Activated CD8-positive, alpha-beta T cell treated with anti-CD3 and anti-CD28 coated beads for 36 hours (primary cell): ENCODE data around the gene SYT12. TPM values are rescaled to one million over a fixed set of nuclear protein-coding genes. Genes with fewer than 3 reads are reported as not detected.
"Not testable (repeated sequence)": the region's sequence is repeated elsewhere in the genome, so short reads cannot be mapped to it uniquely, and the experiment has no call there.

Source experiments
- ATAC-seq: fragments of 200-7000 bp; cut with Tn5 transposase; one replicate; pipeline ENCODE4 v1.10.0; 2021; ENCODE audit warnings: mild to moderate bottlenecking, moderate library complexity
- CTCF ChIA-PET: fragments of 350-600 bp; sonication (Branson Sonifier 250); formaldehyde crosslinking; loops from one replicate; lab custom pipeline; 2021; ENCODE audit warnings: antibody characterized with exemption; lab: Charles Lee
- POLR2A ChIA-PET: fragments of 350-600 bp; sonication (Branson Sonifier 250); formaldehyde crosslinking; loops from one replicate; lab custom pipeline; 2021; ENCODE audit warnings: antibody characterized with exemption; lab: Charles Lee
- DNase-seq: peaks from one replicate; pipeline ENCODE4 v3.0.0-alpha.2; 2020
- H3K27ac Mint-ChIP-seq: one replicate; pipeline ENCODE4 v1.8.0; 2021; ENCODE audit warnings: mild to moderate bottlenecking, mixed read lengths
- H3K27me3 Mint-ChIP-seq: one replicate; pipeline ENCODE4 v1.8.0; 2021; ENCODE audit warnings: mixed read lengths
- H3K36me3 Mint-ChIP-seq: one replicate; pipeline ENCODE4 v1.8.0; 2021; ENCODE audit warnings: low read depth, mixed read lengths
- H3K4me1 Mint-ChIP-seq: one replicate; pipeline ENCODE4 v1.8.0; 2021; ENCODE audit warnings: low read depth, mixed read lengths
- H3K4me3 Mint-ChIP-seq: one replicate; pipeline ENCODE4 v1.8.0; 2021; ENCODE audit warnings: mild to moderate bottlenecking, moderate library complexity, mixed read lengths
- H3K9me3 Mint-ChIP-seq: one replicate; pipeline ENCODE4 v1.8.0; 2021; ENCODE audit warnings: mixed read lengths
- intact Hi-C: fragments of 100-400 bp; cut with micrococcal nuclease; formaldehyde crosslinking; loops from one replicate; pipeline ENCODE4 v1.10.0; 2022
- total RNA-seq, 2 experiments: library from RNA; stranded (reverse); gene quantifications; one replicate each; pipeline ENCODE4 v1.2.3, GENCODE V29; 2021
- TF ChIP-seq, protein P1 (sequence below): fragments of 200-600 bp; IDR thresholded peaks from one replicate; pipeline ENCODE4 v1.8.0; 2022; ENCODE audit warnings: antibody characterized with exemption, mild to moderate bottlenecking

The SYT12 gene
- total RNA-seq, 2 experiments from 2014 or later, result not detected

DNA sequence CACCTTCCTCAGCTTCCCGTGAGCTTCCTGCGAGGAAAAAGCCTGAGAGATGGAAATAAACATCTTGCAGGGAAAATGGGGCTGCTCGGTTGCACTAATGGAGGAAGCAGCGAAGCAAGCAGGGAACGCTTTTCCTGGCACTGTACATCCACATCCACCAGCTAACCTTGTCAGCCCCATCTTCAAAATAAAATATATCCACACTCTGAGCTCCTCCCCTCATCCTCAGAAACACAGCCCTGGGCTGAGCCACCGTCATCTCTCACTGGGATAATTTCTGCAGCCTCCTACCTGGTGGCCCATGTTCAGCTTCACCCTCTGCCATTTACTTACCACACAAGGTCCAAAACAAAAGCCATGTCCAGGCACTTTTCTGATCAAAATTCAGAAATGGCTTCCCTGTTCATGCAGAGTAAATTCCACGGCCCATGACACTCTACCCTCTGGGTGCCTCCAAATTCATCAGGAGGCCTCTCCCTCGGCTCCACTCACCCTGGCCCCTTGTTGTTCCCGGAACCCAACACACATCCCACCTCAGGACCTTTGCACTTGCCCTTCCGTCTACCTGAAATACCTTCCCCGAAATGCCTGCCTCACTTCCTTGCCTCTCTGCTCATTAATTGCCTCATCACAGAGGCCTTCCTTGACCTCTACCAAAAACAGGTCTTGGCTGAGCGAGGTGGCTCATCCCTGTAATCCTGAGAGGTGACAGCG lies 34.9 kb upstream of the SYT12 start:
- ChIA-PET POLR2A (no interaction called here), CTCF (no interaction called here)
- intact Hi-C loops, result no loop called here
- Mint-ChIP-seq H3K9me3 (no peaks in the 10 kb centered on the region), H3K27me3 (peaks cover 8% of the 10 kb centered on the region), H3K4me3 (no peak overlapping the region), H3K36me3 (no peaks in the 10 kb centered on the region), H3K4me1 (peaks cover 3% of the 10 kb centered on the region), H3K27ac (no peak overlapping the region)
- TF ChIP-seq, protein P1, sequence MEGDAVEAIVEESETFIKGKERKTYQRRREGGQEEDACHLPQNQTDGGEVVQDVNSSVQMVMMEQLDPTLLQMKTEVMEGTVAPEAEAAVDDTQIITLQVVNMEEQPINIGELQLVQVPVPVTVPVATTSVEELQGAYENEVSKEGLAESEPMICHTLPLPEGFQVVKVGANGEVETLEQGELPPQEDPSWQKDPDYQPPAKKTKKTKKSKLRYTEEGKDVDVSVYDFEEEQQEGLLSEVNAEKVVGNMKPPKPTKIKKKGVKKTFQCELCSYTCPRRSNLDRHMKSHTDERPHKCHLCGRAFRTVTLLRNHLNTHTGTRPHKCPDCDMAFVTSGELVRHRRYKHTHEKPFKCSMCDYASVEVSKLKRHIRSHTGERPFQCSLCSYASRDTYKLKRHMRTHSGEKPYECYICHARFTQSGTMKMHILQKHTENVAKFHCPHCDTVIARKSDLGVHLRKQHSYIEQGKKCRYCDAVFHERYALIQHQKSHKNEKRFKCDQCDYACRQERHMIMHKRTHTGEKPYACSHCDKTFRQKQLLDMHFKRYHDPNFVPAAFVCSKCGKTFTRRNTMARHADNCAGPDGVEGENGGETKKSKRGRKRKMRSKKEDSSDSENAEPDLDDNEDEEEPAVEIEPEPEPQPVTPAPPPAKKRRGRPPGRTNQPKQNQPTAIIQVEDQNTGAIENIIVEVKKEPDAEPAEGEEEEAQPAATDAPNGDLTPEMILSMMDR, result no peak
- DNase-seq (no peak), ATAC-seq (no peak)

GRCh38 chr11:66988741-66989140 lies 34.2 kb upstream of the SYT12 start:
- POLR2A ChIA-PET, ATAC-seq, H3K4me3 Mint-ChIP-seq, CTCF ChIA-PET, DNase-seq, intact Hi-C loops, H3K36me3 Mint-ChIP-seq, H3K27ac Mint-ChIP-seq, H3K9me3 Mint-ChIP-seq, H3K4me1 Mint-ChIP-seq: not testable (repeated sequence)
- H3K27me3 Mint-ChIP-seq, result peaks cover 10% of the 10 kb centered on the region

- POLR2A ChIA-PET, result interaction anchor here (0.6 kb wide), 1 partner anchor 150 kb away, joined by 3 read pairs; no protein-coding TSS in a partner anchor
- H3K4me3 Mint-ChIP-seq, H3K27ac Mint-ChIP-seq, DNase-seq, ATAC-seq, CTCF ChIA-PET, H3K4me1 Mint-ChIP-seq, H3K9me3 Mint-ChIP-seq, H3K27me3 Mint-ChIP-seq, intact Hi-C loops, H3K36me3 Mint-ChIP-seq: not testable (repeated sequence)
Observed at GRCh38 chr11:66989360-66989759, 33.6 kb upstream of the SYT12 start.

- Mint-ChIP-seq H3K9me3 (no peaks in the 10 kb centered on the region), H3K27me3 (peaks cover 12% of the 10 kb centered on the region), H3K27ac (no peak overlapping the region), H3K4me3 (no peak overlapping the region), H3K4me1 (no peaks in the 10 kb centered on the region), H3K36me3 (no peaks in the 10 kb centered on the region)
- intact Hi-C loops, result no loop called here
- DNase-seq, result no peak
- ChIA-PET CTCF (interaction anchor here (1.4 kb wide), 1 partner anchor 16 kb away, joined by 3 read pairs; no protein-coding TSS in a partner anchor), POLR2A (no interaction called here)
- ATAC-seq, result no peak
- TF ChIP-seq, protein P1, result no peak
Observed at GRCh38 chr11:66992041-66992440, 30.9 kb upstream of the SYT12 start.

DNA sequence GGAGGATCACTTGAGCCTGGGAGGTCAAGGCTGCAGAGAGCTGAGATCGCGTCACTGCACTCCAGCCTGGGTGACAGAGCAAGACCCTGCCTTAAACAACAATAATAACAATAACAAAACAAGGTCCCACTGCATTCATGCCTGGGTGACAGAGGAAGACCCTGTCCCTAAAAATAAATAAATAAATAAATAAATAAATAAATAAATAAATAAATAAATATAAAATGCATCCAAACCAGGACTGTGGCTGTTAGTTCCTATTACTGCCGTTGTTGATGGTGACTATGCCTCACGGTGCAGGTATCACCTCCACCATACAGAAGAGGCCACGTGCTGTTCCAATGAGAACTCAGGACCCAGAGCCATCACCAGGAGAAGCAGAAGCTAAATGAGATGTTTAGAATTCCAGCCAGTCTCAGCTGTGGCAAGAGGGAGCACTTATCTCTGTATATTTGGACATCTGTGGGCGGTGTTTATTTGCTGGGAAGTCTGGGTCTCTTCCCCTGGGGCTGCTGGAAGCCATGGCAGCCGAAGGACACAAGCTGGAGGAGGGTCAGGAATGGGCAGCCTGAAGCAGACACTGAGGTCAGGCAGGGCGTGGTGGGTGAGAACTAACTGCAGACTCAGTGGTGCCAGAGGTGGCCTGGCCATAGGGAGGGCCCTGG lies 26.2 kb upstream of the SYT12 start:
- Mint-ChIP-seq H3K27me3 (peaks cover 9% of the 10 kb centered on the region), H3K9me3 (no peaks in the 10 kb centered on the region), H3K36me3 (no peaks in the 10 kb centered on the region), H3K4me3 (no peak overlapping the region), H3K4me1 (no peaks in the 10 kb centered on the region), H3K27ac (no peak overlapping the region)
- CTCF ChIA-PET, result no interaction called here
- intact Hi-C loops, result no loop called here
- TF ChIP-seq, protein P1, result no peak
- POLR2A ChIA-PET, result no interaction called here
- no peak for DNase-seq
- ATAC-seq, result no peak

DNA sequence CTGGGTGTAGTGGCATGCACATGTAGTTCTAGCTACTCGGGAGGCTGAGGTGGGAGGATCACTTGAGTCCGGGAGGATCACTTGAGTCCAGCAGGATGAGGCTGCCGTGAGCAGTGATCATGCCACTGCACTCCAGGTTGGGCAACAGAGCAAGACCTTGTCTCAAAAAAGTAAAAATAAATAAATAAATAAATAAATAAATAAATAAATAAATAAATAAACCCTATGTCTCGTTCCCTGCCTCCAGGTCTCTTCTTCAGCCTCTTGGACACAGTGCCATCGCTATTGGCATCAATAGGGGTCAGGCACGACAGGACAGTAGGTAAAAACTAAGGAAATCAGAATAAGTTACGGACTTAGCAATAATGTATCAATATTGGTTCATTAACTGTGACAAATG lies 23.4 kb upstream of the SYT12 start:
- no peak overlapping the region for H3K27ac Mint-ChIP-seq
- ATAC-seq (no peak), DNase-seq (no peak)
- POLR2A ChIA-PET, result no interaction called here
- H3K27me3 Mint-ChIP-seq, result peaks cover 3% of the 10 kb centered on the region
- H3K4me1 Mint-ChIP-seq, result no peaks in the 10 kb centered on the region
- intact Hi-C loops, result no loop called here
- CTCF ChIA-PET, result no interaction called here
- H3K4me3 Mint-ChIP-seq, result no peak overlapping the region
- H3K9me3 Mint-ChIP-seq, result no peaks in the 10 kb centered on the region
- H3K36me3 Mint-ChIP-seq, result no peaks in the 10 kb centered on the region
- TF ChIP-seq, protein P1, result no peak
